Esophagus squamous epithelium (tissue), 4 donors: ENCODE measurements around the gene CBFA2T2.

Source experiments
- CTCF ChIP-seq, 6 experiments: fragments of 450-650 bp in 4 of 6; fragments of 200-600 bp in 2 of 6; sonication (generic) in 2 of 6; IDR thresholded peaks; one replicate each; pipeline ENCODE4 v1.5.1; 2016 to 2019; ENCODE audit warnings: antibody characterized with exemption in 6 of 6, mild to moderate bottlenecking in 4 of 6, moderate library complexity in 4 of 6
- POLR2A ChIP-seq, 4 donors: fragments of 450-650 bp; IDR thresholded peaks; one replicate each; pipeline ENCODE4 v1.6.1; 2017; ENCODE audit warnings: antibody characterized with exemption in 4 of 4, mild to moderate bottlenecking in 4 of 4, moderate library complexity in 3 of 4

GRCh38 chr20:33583143-33583542 is 93.2 kb downstream of the CBFA2T2 start:
- no peak for TF ChIP-seq POLR2A (IDR thresholded peaks at IDR 0.05)
- TF ChIP-seq CTCF (IDR thresholded peaks at IDR 0.05), result no peak
